K562 (cell line): ENCODE measurements around the gene ANKRD6.

ENCODE experiments used
- BACH1 ChIP-seq: fragments of 200-800 bp; sonication (Bioruptor generic); IDR thresholded peaks from 2 replicates; pipeline ENCODE4 v1.6.1; 2016; ENCODE audit warnings: missing genetic modification characterization, missing compliant biosample characterization
- CCAR2 ChIP-seq: fragments of 200-400 bp; formaldehyde crosslinking; IDR thresholded peaks from 2 replicates; pipeline ENCODE4 v1.6.1; 2017; ENCODE audit warnings: mild to moderate bottlenecking, low read depth, low read length
- EZH2 ChIP-seq: IDR thresholded peaks from 2 replicates; pipeline ENCODE4 v1.6.1; 2012; ENCODE audit warnings: low read depth, mild to moderate bottlenecking, inconsistent platforms, low read length, borderline replicate concordance
- SIN3A ChIP-seq, 2 experiments: fragments of 150-350 bp in 1 of 2; IDR thresholded peaks; 2 replicates each; pipeline ENCODE4 v1.6.1; 2011 to 2016; ENCODE audit warnings: borderline replicate concordance in 2 of 2, low read depth in 2 of 2, low read length in 2 of 2, mild to moderate bottlenecking in 2 of 2, moderate library complexity in 2 of 2; ENCODE audit not compliant: control insufficient read depth in 1 of 2
- SRSF3 ChIP-seq: fragments of 200-400 bp; formaldehyde crosslinking; IDR thresholded peaks from 2 replicates; pipeline ENCODE4 v1.6.1; 2016; ENCODE audit warnings: mild to moderate bottlenecking, low read length, moderate library complexity; ENCODE audit not compliant: insufficient read depth
- ZNF263 ChIP-seq: sonication (generic); formaldehyde crosslinking; IDR thresholded peaks from 2 replicates; pipeline ENCODE4 v1.8.0; 2022; ENCODE audit warnings: mild to moderate bottlenecking, missing genetic modification reagents, borderline replicate concordance
- TF ChIP-seq, protein P1 (sequence below): sonication (generic); formaldehyde crosslinking; IDR thresholded peaks from 2 replicates; pipeline ENCODE4 v1.8.0; 2022; ENCODE audit warnings: missing genetic modification reagents, mild to moderate bottlenecking, borderline replicate concordance
- TF ChIP-seq, protein P2 (sequence below): fragments of 250-450 bp; sonication (Bioruptor Pico); IDR thresholded peaks from 2 replicates; pipeline ENCODE4 v1.5.0; 2021; ENCODE audit warnings: mild to moderate bottlenecking, borderline replicate concordance
- TF ChIP-seq, protein P3 (sequence below), 2 experiments: fragments of 450-650 bp; conservative IDR thresholded peaks; 2 replicates each; pipeline ENCODE4 v1.6.1; 2017; ENCODE audit warnings: mild to moderate bottlenecking in 2 of 2, moderate library complexity in 2 of 2
- TF ChIP-seq, protein P4 (sequence below): sonication (generic); formaldehyde crosslinking; IDR thresholded peaks from 2 replicates; pipeline ENCODE4 v1.8.0; 2022; ENCODE audit warnings: mild to moderate bottlenecking, missing genetic modification reagents
- TF ChIP-seq, protein P5 (sequence below): fragments of 450-650 bp; IDR thresholded peaks from 2 replicates; pipeline ENCODE4 v1.6.1; 2017; ENCODE audit warnings: antibody characterized with exemption

DNA sequence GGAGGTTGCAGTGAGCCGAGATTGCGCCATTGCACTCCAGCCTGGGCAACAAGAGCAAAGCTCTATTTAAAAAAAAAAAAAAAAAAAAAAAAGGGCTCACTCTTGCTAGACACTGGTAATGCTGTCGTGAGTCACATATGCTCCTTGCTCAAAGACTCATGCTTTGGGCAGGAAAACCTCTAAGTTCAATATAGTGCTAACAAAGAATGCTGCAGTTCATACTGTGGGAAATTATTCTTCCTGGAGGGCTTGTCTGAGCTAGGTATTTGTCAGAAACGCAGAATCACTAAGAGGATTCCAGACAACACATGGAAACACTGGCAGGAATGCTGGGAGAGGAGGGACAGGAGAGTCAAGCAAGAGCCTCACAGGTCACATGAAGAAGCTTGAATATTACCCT, 207.9 kb downstream of the ANKRD6 start:
- TF ChIP-seq BACH1, result no peak
- TF ChIP-seq SRSF3, result no peak
- no peak for TF ChIP-seq CCAR2
- TF ChIP-seq, protein P1, sequence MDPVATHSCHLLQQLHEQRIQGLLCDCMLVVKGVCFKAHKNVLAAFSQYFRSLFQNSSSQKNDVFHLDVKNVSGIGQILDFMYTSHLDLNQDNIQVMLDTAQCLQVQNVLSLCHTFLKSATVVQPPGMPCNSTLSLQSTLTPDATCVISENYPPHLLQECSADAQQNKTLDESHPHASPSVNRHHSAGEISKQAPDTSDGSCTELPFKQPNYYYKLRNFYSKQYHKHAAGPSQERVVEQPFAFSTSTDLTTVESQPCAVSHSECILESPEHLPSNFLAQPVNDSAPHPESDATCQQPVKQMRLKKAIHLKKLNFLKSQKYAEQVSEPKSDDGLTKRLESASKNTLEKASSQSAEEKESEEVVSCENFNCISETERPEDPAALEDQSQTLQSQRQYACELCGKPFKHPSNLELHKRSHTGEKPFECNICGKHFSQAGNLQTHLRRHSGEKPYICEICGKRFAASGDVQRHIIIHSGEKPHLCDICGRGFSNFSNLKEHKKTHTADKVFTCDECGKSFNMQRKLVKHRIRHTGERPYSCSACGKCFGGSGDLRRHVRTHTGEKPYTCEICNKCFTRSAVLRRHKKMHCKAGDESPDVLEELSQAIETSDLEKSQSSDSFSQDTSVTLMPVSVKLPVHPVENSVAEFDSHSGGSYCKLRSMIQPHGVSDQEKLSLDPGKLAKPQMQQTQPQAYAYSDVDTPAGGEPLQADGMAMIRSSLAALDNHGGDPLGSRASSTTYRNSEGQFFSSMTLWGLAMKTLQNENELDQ (CRISPR knock-in tag), result no peak
- TF ChIP-seq, protein P2, sequence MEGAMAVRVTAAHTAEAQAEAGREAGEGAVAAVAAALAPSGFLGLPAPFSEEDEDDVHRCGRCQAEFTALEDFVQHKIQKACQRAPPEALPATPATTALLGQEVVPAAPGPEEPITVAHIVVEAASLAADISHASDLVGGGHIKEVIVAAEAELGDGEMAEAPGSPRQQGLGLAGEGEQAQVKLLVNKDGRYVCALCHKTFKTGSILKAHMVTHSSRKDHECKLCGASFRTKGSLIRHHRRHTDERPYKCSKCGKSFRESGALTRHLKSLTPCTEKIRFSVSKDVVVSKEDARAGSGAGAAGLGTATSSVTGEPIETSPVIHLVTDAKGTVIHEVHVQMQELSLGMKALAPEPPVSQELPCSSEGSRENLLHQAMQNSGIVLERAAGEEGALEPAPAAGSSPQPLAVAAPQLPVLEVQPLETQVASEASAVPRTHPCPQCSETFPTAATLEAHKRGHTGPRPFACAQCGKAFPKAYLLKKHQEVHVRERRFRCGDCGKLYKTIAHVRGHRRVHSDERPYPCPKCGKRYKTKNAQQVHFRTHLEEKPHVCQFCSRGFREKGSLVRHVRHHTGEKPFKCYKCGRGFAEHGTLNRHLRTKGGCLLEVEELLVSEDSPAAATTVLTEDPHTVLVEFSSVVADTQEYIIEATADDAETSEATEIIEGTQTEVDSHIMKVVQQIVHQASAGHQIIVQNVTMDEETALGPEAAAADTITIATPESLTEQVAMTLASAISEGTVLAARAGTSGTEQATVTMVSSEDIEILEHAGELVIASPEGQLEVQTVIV (CRISPR knock-in tag), result no peak
- no peak for TF ChIP-seq SIN3A (IDR thresholded peaks at IDR 0.05; ENCODE audit: borderline replicate concordance in 2 of 2, control insufficient read depth in 1 of 2, low read depth in 2 of 2, low read length in 2 of 2)
- TF ChIP-seq, protein P3, sequence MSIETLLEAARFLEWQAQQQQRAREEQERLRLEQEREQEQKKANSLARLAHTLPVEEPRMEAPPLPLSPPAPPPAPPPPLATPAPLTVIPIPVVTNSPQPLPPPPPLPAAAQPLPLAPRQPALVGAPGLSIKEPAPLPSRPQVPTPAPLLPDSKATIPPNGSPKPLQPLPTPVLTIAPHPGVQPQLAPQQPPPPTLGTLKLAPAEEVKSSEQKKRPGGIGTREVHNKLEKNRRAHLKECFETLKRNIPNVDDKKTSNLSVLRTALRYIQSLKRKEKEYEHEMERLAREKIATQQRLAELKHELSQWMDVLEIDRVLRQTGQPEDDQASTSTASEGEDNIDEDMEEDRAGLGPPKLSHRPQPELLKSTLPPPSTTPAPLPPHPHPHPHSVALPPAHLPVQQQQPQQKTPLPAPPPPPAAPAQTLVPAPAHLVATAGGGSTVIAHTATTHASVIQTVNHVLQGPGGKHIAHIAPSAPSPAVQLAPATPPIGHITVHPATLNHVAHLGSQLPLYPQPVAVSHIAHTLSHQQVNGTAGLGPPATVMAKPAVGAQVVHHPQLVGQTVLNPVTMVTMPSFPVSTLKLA (conservative IDR thresholded peaks at IDR 0.05), result no peak
- no peak for TF ChIP-seq ZNF263 (CRISPR knock-in tag)
- TF ChIP-seq, protein P4, sequence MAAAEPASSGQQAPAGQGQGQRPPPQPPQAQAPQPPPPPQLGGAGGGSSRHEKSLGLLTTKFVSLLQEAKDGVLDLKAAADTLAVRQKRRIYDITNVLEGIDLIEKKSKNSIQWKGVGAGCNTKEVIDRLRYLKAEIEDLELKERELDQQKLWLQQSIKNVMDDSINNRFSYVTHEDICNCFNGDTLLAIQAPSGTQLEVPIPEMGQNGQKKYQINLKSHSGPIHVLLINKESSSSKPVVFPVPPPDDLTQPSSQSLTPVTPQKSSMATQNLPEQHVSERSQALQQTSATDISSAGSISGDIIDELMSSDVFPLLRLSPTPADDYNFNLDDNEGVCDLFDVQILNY (CRISPR knock-in tag), result no peak
- TF ChIP-seq, protein P5, sequence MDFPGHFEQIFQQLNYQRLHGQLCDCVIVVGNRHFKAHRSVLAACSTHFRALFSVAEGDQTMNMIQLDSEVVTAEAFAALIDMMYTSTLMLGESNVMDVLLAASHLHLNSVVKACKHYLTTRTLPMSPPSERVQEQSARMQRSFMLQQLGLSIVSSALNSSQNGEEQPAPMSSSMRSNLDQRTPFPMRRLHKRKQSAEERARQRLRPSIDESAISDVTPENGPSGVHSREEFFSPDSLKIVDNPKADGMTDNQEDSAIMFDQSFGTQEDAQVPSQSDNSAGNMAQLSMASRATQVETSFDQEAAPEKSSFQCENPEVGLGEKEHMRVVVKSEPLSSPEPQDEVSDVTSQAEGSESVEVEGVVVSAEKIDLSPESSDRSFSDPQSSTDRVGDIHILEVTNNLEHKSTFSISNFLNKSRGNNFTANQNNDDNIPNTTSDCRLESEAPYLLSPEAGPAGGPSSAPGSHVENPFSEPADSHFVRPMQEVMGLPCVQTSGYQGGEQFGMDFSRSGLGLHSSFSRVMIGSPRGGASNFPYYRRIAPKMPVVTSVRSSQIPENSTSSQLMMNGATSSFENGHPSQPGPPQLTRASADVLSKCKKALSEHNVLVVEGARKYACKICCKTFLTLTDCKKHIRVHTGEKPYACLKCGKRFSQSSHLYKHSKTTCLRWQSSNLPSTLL, result no peak
- TF ChIP-seq EZH2, result no peak
